GM18511 (cell line): ENCODE measurements around the gene IL11.

Source experiments
- ATAC-seq: cut with Tn5 transposase; IDR thresholded peaks from one replicate; pipeline ENCODE4 v1.9.1; 2021; ENCODE audit warnings: mild to moderate bottlenecking, moderate library complexity; ENCODE audit not compliant: unreplicated experiment

Gene IL11

DNA sequence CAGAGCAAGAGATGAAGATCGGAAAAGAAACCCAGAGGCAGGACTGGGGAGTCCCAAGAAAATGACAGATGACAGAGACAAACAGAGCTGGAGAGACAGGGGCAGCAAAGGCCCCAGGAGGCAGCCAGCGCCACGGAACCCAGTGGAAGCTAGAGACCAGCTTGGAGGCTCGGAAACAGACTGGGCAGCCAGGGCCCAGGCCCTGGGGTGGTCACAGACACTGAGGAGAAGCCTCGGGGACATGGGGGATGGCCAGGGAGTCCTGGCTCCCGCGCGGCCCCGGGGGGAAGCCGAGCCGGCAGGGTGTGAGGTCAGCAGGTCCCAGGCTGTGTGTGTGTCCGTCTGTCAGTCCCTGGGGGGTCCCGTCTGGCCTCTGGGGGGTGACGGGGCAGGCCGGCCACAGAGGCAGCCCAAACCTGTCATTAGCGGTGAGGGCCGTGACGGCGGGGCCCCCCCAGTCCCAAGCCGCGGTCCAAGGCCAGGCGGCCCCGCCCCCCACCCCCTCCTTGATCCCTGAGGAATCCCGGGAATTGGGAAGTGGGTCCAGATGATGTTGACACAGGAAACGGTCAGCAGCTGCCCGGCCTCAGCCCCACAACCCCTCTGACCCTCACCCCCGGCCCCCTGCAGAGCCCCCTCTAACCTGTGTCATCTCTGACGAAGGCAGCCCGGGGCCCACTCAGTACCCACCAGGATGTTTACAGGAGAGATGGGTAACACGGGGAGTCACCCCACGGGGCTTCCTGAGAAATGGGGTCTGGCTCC is 3.9 kb upstream of the IL11 start:
- no peak for ATAC-seq

DNA sequence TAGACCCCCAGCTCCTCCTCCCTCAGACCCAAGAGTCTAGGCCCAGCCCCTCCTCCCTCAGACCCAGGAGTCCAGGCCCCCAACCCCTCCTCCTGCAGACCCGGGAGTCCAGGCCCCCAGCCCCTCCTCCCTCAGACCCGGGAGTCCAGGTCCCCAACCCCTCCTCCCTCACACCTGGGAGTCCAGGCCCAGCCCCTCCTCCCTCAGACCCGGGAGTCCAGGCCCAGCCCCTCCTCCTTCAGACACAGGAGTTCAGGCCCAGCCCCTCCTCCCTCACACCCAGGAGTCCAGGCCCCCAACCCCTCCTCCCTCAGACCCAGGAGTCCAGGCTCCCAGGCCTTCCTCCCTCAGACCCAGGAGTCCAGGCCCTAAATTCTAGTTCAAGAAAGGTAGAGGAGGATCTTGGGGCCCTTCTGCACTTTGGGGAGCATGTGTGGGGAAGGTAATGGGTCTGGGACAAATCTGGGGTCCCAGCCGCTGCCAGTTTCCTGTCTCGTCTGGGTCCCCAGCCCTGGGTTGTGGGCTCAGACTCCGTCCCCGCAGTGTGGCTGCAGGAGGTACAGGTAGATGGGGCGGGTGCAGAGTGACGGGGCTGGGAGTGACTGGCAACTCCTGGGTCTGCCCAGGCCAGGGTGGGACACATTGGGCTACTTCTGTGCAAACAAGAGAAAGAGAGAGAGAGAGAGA is 3.2 kb upstream of the IL11 start:
- ATAC-seq, result no peak

DNA sequence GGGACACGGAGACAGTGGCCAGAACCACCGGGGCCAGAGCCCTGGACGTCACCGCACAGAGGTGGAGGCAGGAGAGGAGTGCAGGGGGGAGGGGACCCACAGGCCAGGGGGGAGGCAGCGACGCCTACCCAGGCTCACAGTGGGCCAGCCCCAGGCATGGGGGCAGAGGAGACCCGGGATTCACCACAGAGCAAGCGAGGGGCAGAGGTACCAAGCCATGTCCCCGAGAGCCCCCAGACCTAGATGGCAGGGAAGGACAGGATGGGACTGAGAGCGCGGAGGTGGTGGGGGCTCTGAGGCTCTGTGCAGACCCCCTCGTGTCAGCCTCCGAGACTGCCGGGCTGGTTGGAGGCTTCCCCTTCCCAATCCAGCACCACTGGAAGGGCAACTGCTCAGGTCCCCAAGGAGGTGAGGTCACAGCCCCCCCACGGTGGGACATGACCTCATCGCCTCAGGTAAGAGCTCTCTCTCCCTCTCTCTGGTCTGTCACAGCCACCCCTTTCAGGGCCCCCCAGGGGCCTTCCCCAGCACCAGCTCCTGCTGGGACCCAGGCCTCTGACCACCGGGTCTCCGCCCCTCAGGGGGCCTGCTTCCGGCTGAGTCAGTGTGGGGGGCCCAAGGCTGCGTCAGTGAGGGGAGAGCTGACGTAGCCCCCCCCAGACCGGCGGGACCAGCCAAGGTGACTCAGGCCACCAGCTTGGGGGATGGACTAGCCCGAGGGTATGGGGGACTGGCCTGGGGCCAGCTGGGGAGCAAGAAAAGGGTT is 2.2 kb upstream of the IL11 start:
- ATAC-seq, result no peak

DNA sequence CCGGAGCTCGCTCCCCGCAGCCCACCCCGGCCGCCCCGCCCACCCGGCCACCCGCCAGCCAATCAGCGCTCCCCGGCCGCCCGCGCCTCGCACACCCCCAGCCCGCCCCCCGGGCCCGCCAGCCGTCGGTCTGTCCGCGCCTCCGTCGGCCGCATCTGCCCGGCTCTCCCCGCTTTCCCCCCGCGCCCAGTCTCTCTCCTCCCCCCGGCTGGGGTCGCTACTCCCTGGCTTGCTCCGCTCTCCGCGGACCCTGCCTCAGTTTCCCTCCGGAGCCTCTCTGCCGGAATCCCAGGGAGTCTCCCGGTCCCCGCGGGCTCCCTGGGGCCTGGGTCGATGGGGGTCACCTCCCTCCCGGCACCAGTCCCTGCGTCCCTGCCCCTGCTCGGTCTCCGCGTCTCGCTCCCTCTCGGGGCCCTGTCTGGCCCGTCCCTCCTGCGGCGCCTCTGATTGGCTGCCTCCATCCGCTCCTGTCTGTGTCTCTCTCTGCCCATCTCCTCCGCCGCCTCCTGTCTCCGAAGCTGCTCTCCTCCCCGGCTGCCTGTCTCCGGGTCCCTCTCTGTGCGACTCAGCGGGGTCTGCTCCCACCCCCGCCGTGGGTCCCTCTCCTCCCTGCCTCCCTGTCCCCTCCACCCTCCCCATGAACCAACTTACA is 484 bp downstream of the IL11 start:
- ATAC-seq, result no peak

DNA sequence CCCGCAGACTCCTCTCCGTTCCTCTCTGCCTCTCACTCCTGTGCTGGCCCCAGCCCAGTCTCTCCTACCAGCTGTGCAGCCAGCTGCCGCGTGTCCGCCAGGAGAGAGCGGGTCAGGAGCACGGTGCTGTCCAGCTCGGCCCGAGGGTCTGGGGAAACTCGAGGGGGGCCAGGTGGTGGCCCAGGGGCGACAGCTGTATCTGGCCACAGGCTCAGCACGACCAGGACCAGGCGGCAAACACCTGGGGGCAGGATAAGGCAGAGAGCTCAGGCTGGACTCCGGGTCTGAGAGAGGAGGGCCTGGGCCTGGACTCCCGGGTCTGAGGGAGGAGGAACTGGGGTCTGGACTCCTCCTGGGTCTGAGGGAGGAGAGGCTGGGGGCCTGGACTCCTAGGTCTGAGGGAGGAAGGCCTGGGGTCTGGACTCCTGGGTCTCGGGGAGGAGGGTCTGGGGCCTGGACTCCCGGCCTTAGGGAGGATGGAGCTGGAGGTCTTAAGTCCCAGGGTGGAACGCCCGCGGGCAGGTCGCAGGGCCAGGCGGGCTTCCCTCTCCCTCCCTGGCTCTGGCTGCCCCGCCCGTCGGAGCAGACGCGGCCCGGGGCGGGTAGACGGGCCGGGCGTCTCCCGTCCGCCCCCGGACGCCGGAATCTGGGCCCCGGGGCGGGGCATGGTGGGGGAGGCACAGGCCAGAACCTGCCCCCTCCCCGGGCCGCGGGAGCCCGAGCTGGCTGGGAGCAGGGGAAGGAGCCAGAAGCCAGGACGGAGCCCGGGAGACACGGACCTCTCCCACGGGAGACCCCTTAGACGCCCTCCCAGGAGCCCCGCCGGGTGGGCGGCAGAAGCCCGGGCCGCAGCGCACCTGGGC is 1.3 kb downstream of the IL11 start:
- no peak for ATAC-seq

DNA sequence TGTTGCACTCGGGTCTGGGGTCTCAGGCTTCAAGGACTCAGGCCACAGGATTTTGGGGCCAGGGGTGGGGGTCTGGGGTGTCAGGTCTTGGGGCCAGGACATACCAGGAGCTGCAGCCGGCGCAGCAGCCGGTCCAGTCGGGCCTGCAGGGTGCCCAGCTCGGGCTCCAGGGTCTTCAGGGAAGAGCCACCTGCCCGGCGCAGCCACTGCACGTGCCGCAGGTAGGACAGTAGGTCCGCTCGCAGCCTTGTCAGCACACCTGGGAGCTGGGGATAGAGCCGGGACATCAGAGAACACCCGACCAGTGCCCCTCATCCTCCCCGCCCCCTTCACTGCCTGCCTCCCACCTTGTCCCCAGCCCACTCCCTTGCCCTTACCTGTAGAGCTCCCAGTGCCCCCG is 2.2 kb downstream of the IL11 start:
- no peak for ATAC-seq

DNA sequence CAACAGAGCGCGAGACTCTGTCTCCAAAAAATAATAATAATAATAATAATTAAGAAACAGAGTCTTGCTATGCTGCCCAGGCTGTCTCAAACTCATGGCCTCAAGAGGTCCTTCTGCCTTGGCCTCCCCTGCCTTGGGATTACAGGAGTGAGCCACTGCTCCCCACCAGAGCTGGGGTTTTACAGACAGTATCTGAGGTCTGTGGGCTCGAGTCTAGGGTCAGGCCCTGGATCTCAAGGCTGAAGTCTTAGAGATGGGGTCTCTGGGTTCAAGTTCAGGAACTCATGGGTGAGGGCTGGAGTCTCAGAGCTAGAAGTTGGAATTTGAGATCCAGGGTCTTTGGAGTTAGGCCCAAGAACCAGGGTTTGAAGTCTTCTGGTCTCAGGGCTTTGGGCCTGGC is 3.5 kb downstream of the IL11 start:
- ATAC-seq, result no peak

DNA sequence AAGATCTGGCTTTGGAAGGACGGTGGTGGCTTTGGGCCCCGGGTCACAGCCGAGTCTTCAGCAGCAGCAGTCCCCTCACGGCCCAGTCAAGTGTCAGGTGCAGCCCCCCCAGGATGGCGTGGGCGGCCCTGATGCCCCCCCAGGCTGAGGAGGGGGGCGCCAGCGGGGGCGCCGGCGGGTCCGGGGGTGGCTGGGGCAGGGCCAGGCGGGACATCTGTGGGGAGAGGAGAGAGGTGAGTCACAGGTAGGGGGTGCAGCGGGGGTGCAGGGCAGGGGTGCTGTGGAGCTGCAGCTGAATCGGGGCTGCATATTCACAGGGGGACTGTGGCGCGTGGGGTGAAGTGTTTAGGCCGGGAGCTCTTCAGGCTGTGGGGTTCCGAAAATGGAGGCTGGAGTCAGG is 4.3 kb downstream of the IL11 start:
- no peak for ATAC-seq

DNA sequence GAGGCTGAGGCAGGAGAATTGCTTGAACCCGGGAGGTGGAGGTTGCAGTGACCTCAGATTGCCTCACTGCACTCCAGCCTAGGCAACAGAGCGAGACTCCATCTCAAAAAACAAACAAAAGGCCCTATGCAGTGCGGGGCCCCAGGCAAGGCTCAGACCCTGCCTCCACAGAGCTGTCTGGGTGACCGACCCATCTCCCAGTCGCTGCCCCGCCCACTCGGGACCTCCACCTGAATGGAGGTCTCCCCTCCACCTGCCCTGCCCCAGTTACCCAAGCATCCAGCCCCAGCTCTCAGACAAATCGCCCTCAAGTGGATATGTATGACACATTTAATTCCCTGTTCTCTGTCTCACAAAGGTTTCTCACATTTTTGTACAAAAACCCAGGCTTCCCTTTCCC is 5.0 kb downstream of the IL11 start:
- ATAC-seq, result no peak

DNA sequence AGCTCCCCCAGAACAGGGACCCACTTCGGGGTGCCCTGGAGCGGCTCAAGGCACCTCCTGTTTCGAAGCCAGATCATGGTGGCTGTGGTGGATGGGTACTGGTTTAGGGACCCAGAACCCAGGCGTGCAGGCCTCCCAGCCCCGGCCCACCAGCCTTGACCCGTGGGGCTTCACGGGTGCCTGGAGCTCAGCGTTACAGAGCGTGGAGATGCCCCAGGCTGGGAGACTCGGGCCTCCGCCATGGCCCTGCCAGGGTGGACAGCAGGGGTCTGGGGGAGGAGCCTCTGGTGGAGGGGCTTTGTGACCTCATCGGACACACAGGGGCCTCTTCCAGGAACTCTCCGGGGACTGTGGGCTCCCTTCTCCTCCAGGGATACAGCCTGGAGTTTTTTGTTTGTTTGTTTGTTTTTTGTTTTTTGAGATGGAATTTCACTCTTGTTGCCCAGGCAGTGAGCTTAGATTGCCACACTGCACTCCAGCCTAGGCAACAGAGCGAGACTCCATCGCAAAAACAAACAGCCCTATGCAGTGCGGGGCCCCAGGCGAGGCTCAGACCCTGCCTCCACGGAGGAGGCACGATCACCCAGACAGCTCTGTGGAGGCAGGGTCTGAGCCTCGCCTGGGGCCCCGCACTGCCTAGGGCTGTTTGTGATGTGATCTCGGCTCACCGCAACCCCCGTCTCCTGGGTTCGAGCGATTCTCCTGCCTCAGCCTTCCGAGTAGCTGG is 7.1 kb downstream of the IL11 start, which contains the start of gene GARIN5B:
Gene GARIN5B, minus strand, starts transcription at position 271 of the 727 bp plus-strand sequence. Its CDS starts 194 bp downstream, at position 77.
- ATAC-seq, result no peak

DNA sequence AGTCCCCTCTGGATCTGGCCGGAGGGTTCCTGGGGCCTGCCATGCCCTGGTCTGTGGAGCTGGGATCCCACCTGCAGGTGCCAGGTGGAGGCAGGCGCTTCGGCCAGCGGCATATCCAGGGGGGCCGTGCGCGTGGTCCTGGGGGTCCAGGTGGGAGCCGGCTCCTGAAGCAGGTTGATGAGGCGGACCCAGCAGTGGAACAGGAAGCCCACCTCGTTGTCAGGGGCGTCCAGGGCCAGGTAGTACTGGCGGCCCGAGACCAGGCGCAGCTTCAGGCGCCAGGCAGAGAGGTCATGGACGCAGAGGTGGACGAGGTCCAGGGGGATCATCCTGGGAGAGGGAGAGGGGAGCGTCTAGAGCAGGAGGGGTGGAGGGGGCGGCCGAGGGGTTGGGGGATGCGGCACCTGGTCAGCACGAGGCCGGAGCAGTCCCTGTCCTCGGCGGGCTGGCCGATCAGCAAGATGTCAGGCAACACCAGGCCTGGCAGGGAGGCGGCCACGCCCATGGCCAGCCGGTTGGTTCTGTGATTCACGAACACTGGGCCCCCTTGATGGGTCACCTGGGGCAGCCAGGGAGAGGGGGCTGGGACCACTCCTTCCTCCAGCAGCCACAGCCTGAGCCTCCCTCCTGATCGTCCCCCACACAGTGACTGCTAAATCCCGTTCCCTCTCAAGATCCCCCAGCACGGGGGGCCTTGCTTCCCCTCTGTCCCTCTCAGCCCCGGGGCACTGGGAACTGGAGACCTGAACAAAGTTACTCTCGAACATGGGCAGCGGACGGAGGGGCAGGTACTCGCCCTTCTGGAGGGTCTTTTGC is 7.9 kb downstream of the IL11 start:
- ATAC-seq, result no peak

DNA sequence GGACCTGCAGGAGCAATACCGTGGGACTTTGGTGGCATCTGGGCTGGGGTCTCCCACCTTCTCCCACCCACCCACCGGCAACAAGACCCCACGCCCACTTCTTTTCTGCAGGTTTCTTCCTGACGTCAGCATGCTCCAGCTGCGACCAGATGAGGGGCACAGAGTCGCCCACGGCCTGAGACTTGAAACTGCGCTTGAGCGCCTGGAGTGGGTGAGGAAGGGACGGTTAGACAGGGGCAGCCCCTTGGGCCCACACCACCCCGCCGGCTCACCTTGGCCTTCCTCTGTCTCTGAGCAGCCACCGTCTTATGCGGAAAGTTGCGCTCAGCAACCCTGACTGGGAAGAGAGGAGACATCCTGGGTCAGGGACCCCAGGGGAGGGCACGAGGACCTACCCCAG is 9.4 kb downstream of the IL11 start:
- ATAC-seq, result no peak

DNA sequence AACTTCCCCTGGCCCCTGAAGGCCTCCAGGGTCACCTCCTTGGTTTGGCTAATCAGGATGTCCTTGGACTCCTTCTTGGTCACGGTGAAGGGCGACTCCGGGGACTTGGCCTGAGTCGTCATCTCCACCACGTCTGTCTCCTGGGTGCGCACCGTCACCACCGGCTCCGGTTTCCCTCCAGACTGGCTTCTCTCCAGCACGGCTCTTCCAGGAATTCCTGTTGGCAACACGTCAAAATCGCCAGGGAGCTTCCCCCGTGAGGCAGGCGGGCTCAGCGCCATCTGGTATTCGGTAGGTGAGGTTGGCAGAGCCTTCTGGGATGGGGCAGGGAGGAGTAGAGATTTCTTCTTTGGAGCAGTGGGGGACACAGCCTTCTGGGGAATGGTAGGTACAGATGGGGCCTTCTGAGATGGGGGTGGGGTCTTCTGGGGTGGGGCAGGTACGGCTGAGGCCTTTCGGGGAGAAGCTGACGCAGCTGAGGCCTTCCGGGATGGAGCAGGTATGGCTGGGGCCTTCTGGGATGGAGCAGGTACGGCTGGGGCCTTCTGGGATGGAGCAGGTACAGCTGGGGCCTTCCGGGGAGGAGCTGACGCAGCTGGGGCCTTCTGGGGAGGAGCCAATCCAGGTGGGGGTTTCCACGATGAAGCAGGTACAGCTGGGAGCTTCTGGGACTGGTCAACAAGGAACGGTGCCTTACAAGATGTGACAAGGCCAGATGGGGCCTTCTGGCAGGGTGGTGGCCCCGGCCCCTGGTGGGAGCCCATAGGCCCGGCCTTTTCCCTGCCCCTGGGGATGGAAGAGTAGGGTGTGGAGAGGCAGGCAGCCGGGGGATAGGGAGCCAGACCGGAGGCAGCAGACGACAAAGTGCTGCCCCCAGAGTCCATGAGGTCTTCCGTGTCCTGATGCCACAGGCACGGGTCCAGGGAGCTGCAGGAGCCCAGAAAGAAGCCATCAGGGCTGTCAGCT is 11.0 kb downstream of the IL11 start:
- no peak for ATAC-seq

DNA sequence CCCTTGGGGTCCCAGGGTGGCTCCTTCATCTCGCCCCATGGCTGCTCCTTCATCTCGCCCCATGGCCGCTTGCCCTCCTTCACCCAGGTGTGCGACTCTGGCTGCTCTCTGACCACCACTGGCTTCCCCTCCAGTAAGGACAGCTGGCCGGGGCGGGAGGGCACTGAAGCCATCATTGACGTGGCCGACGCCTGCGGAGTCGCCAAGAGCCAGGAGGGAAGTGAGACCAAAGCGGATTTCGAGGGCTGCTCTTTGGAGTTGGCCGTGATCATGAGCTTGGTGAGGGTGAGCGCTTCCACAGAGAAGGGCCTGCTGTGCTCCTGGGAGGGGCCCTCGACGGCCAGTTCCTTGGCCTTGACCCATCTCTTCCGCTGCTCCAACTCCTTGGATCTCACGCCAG is 11.8 kb downstream of the IL11 start:
- no peak for ATAC-seq

DNA sequence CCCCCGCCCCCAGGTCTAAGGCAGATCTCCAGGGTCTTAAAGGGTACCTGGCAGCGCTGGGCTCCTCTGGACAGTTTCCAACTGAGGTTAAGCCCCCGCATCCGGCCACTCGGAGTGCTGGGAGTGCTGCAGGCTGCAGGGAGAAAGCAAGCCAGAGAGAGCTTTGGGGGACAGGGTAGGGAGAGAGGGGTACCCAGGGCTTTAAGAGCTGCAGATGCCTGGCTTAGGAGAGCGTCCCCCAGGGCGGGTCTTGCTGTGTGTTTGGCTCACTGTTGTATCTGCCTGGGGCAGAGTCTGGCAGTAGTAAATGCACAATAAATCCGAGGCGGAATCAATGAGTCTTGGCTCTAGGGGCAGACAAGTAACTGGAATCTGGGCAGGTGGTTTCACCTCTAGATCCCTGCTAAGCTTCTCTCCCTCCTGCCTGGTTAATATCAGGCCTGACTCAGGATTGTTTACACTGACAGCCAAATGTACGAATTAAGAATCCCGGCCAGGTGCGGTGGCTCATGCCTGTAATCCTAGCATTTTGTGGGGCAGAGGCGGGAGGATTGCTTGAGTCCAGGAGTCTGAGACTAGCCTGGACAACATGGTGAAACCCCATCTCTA is 14.9 kb downstream of the IL11 start:
- ATAC-seq, result no peak

DNA sequence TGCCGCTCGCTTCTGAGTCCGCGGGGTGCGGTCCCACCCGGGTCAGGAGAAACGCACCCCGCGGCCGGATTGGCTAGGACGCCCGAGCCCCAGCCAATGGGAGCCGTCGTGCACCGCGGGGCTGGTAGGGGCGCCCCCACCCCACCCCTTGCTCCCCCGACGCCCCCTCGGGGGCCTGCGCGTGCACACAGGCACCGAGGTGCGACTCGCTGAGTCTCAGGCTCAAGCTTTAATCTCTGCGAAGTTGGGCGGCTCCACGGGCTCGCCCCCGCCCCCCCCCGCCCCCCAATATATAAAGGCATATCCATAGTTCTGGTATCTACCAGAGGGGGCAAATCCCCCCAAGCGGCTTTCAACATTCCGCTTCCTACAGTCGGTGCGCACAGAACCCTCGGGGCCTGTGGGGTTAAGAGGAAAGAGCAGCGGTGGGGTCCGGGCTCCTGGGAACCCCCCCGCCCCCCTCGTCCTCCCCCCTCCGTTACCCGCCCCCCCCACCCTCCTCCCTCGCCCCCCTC is 15.5 kb downstream of the IL11 start, which contains the start of gene COX6B2:
Gene COX6B2, minus strand, starts transcription at position 22 of the 515 bp plus-strand sequence. CDS start 198 bp downstream, outside the sequence.
- ATAC-seq, result no peak
